OCI-LY3 (cell line): Measurements from ENCODE around the gene IQGAP1.

Source experiments
- H2AFZ ChIP-seq: fragments of 200-600, 300-600 bp; shearing (Covaris generic); 2 replicates; pipeline ENCODE4 v1.6.0; 2014; ENCODE audit warnings: antibody characterized with exemption, low read depth, low read length
- H3K27ac ChIP-seq: fragments of 200-600, 300-600 bp; sonication (generic); 2 replicates; pipeline ENCODE4 v1.5.1; 2014; ENCODE audit warnings: mild to moderate bottlenecking, low read length, moderate library complexity, mixed read lengths
- H3K27me3 ChIP-seq: fragments of 200-600, 300-600 bp; sonication (generic); 2 replicates; pipeline ENCODE4 v1.6.1; 2014; ENCODE audit warnings: low read depth, low read length, mixed read lengths
- H3K36me3 ChIP-seq: fragments of 200-600, 300-600 bp; sonication (generic); replicated peaks from 2 replicates; pipeline ENCODE3; 2014; ENCODE audit warnings: low read depth, low read length, mixed read lengths
- H3K4me1 ChIP-seq: fragments of 300-600, 200-600 bp; sonication (generic); 2 replicates; pipeline ENCODE4 v1.6.1; 2014; ENCODE audit warnings: low read length, mixed read lengths
- H3K4me2 ChIP-seq: fragments of 200-600, 300-600 bp; sonication (generic); 2 replicates; pipeline ENCODE4 v1.6.1; 2014; ENCODE audit warnings: low read length, mixed read lengths
- H3K4me3 ChIP-seq: fragments of 300-600, 200-600 bp; sonication (generic); 2 replicates; pipeline ENCODE4 v1.5.1; 2014; ENCODE audit warnings: antibody characterized with exemption, mild to moderate bottlenecking, low read length, moderate library complexity
- H3K79me2 ChIP-seq: fragments of 300-600, 200-600 bp; shearing (Covaris generic); 2 replicates; pipeline ENCODE4 v1.6.1; 2014; ENCODE audit warnings: mild to moderate bottlenecking, low read length, mixed read lengths
- H3K9ac ChIP-seq: fragments of 300-600, 200-600 bp; shearing (Covaris generic); 2 replicates; pipeline ENCODE4 v1.6.0; 2014; ENCODE audit warnings: mild to moderate bottlenecking, low read length, moderate library complexity
- H3K9me3 ChIP-seq: fragments of 200-600, 300-600 bp; shearing (Covaris generic); 2 replicates; pipeline ENCODE4 v1.6.1; 2014; ENCODE audit warnings: low read length, mixed read lengths; ENCODE audit not compliant: insufficient read depth
- H4K20me1 ChIP-seq: fragments of 200-600, 300-600 bp; sonication (generic); 2 replicates; pipeline ENCODE4 v1.6.1; 2016; ENCODE audit warnings: low read length, mixed read lengths; ENCODE audit not compliant: insufficient read depth
- EZH2phosphoT487 ChIP-seq: fragments of 200-600 bp; shearing (Covaris generic); IDR thresholded peaks from 2 replicates; pipeline ENCODE4 v1.6.1; 2018; ENCODE audit warnings: antibody characterized with exemption, mixed run types, low read depth
- TF ChIP-seq, protein P1 (sequence below): fragments of 200-600, 300-600 bp; sonication (generic); IDR thresholded peaks from 2 replicates; pipeline ENCODE4 v1.5.1; 2014; ENCODE audit warnings: antibody characterized with exemption, low read length, low read depth

Gene IQGAP1

DNA sequence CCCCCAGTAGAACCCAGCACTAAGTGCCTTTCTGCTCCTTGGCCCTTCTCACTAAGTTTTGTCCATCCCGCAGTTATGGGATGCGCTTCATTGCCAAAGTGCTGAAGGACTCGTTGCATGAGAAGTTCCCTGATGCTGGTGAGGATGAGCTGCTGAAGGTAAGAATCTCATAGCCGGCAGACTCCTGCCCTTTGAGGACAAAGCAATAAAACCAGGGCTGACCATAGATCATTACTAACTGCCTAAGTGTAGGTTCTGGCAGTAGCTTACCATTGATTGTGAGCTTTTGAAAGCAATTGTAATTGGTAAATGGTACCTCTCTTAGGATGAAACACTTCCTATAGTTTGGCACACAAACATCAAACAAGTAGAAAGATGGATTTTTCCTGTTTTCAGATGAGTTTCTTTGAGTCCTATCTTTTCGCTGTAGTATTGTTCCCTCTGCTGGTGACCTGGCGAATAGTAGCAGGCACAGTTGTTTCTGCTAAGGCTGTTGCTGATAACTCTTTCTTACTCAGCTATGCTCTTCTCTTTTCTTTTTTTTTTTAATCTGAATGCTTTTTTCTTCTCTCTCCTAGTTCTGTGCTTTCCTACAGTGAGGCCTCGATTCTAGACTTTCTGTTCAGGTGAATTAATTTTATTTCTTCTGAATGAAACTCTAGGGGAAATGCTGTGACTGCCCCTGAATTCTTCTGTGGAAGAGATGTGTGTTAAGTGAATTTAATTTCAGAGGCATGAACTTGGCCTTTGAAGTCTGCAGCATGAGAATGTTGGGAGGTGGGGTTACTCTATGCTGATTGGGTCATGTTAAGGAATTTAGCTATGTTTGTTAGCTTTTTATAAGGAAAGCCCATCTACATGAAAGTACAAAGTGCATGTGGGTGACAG, 94.3 kb downstream of the IQGAP1 start:
- Histone ChIP-seq H3K79me2 (no peaks in the 10 kb centered on the region), H3K36me3 (peaks cover 69% of the 10 kb centered on the region), H2AFZ (no peak overlapping the region), H3K9me3 (no peaks in the 10 kb centered on the region), H3K9ac (no peak overlapping the region), H3K4me2 (no peak overlapping the region), H4K20me1 (no peaks in the 10 kb centered on the region), H3K4me3 (no peak overlapping the region), H3K27me3 (no peaks in the 10 kb centered on the region), H3K4me1 (no peaks in the 10 kb centered on the region), H3K27ac (no peak overlapping the region)
- TF ChIP-seq, protein P1, sequence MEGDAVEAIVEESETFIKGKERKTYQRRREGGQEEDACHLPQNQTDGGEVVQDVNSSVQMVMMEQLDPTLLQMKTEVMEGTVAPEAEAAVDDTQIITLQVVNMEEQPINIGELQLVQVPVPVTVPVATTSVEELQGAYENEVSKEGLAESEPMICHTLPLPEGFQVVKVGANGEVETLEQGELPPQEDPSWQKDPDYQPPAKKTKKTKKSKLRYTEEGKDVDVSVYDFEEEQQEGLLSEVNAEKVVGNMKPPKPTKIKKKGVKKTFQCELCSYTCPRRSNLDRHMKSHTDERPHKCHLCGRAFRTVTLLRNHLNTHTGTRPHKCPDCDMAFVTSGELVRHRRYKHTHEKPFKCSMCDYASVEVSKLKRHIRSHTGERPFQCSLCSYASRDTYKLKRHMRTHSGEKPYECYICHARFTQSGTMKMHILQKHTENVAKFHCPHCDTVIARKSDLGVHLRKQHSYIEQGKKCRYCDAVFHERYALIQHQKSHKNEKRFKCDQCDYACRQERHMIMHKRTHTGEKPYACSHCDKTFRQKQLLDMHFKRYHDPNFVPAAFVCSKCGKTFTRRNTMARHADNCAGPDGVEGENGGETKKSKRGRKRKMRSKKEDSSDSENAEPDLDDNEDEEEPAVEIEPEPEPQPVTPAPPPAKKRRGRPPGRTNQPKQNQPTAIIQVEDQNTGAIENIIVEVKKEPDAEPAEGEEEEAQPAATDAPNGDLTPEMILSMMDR = peak; percentile 88
- no peak for TF ChIP-seq EZH2phosphoT487

DNA sequence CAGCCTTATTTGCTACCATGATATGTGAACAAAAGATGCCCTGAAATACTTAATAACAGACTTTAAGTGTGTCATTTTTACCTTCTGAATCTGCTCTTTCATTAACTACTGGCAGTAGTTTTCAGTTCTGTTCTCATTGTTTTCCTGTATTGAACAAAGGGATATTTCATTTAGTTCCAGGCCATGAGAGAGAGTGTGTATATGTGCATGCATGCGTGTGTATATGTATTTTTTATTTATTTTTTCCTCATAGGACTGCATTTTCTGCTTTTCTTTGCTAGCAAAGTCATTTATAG, 94.9 kb downstream of the IQGAP1 start:
- H3K36me3 ChIP-seq = peaks cover 71% of the 10 kb centered on the region

DNA sequence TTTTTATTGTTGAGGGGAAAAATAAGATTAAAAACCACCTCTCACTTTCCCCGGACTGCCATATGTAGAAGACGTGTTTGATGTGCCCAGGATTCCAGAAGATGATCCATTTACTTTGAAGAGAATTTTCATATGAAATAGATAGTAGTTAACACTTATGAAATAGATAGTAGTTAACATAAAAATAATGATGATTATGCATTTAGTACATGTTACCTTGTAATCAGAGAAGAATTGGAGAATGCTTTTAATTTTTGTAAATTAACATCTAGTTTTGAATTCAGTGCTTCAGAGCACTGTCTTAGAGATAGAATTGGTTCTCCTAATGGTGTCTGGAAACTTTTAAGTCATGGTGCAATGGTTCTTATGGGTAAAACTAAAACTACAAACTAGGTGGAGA, 95.6 kb downstream of the IQGAP1 start:
- H3K4me2 ChIP-seq = no peak overlapping the region
- H3K79me2 ChIP-seq = no peaks in the 10 kb centered on the region
- no peaks in the 10 kb centered on the region for H4K20me1 ChIP-seq
- TF ChIP-seq, protein P1 = no peak
- no peak for TF ChIP-seq EZH2phosphoT487
- H3K4me1 ChIP-seq = no peaks in the 10 kb centered on the region
- no peak overlapping the region for H3K4me3 ChIP-seq
- no peaks in the 10 kb centered on the region for H3K9me3 ChIP-seq
- H3K27me3 ChIP-seq = no peaks in the 10 kb centered on the region
- H2AFZ ChIP-seq = no peak overlapping the region
- no peak overlapping the region for H3K27ac ChIP-seq
- H3K36me3 ChIP-seq = peaks cover 65% of the 10 kb centered on the region
- H3K9ac ChIP-seq = no peak overlapping the region

More for the DNA sequence above, 94.9 kb downstream of the IQGAP1 start:
- H2AFZ ChIP-seq = no peak overlapping the region
- no peaks in the 10 kb centered on the region for H3K27me3 ChIP-seq
- no peak overlapping the region for H3K4me2 ChIP-seq
- H3K4me1 ChIP-seq = no peaks in the 10 kb centered on the region
- TF ChIP-seq EZH2phosphoT487 = no peak
- TF ChIP-seq, protein P1 = no peak
- no peak overlapping the region for H3K4me3 ChIP-seq
- H3K9ac ChIP-seq = no peak overlapping the region
- no peaks in the 10 kb centered on the region for H3K79me2 ChIP-seq
- H4K20me1 ChIP-seq = no peaks in the 10 kb centered on the region
- H3K9me3 ChIP-seq = no peaks in the 10 kb centered on the region
- no peak overlapping the region for H3K27ac ChIP-seq

DNA sequence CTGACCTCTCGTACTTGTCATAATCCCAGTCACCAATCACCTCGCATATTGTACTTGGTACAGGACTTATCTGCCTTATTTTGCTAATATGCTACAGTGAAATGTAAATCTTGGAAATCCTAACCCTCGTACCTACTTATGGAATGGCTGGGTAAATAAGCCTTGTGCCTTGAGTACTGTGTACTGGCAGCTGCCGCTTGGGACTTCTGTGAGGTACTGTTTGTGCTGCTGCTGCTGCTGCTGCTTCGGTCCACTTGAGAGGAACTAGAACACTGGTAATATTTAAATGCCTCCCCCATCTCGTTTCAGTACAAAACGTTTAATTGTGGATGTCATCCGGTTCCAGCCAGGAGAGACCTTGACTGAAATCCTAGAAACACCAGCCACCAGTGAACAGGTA, 99.1 kb downstream of the IQGAP1 start:
- Histone ChIP-seq H2AFZ (no peak overlapping the region), H3K4me2 (no peak overlapping the region), H3K27me3 (no peaks in the 10 kb centered on the region), H3K9me3 (no peaks in the 10 kb centered on the region), H3K9ac (no peak overlapping the region), H3K79me2 (no peaks in the 10 kb centered on the region), H3K4me3 (no peak overlapping the region), H4K20me1 (no peaks in the 10 kb centered on the region), H3K36me3 (peaks cover 68% of the 10 kb centered on the region), H3K4me1 (no peaks in the 10 kb centered on the region), H3K27ac (no peak overlapping the region)
- no peak for TF ChIP-seq EZH2phosphoT487
- TF ChIP-seq, protein P1 = no peak
